HepG2 (cell line): ENCODE results near the gene WNT7B. TPM values are rescaled to one million over a fixed set of nuclear protein-coding genes. Genes with fewer than 3 reads are reported as not detected.
A peak's percentile ranks its signal among the peaks of the same experiment; 100 is the strongest.

Experiments used
- AGO1 ChIP-seq: fragments of 200-400 bp; formaldehyde crosslinking; IDR thresholded peaks from 2 replicates; pipeline ENCODE4 v1.6.1; 2017; ENCODE audit warnings: mild to moderate bottlenecking, low read depth, low read length, moderate library complexity; ENCODE audit not compliant: poor library complexity, severe bottlenecking
- DMAP1 ChIP-seq: IDR thresholded peaks from 2 replicates; pipeline ENCODE4 v1.6.1; 2016
- HOXA5 ChIP-seq: sonication (generic); formaldehyde crosslinking; IDR thresholded peaks from 2 replicates; pipeline ENCODE4 v1.4.0; 2020; ENCODE audit warnings: missing genetic modification reagents
- KAT7 ChIP-seq: IDR thresholded peaks from 2 replicates; pipeline ENCODE4 v1.6.1; 2018; ENCODE audit warnings: borderline replicate concordance, missing compliant biosample characterization
- KAT8 ChIP-seq: IDR thresholded peaks from 2 replicates; pipeline ENCODE4 v1.6.1; 2016; ENCODE audit warnings: missing genetic modification reagents, missing compliant biosample characterization
- PAF1 ChIP-seq: IDR thresholded peaks from 2 replicates; pipeline ENCODE4 v1.6.1; 2016; ENCODE audit warnings: missing genetic modification reagents, missing compliant biosample characterization
- PITX1 ChIP-seq: sonication (generic); formaldehyde crosslinking; IDR thresholded peaks from 2 replicates; pipeline ENCODE4 v1.5.1; 2020; ENCODE audit warnings: mild to moderate bottlenecking, missing genetic modification reagents
- RXRA ChIP-seq: sonication (generic); formaldehyde crosslinking; IDR thresholded peaks from 2 replicates; pipeline ENCODE4 v1.5.1; 2020; ENCODE audit warnings: missing genetic modification reagents
- SOX13 ChIP-seq, 3 experiments: fragments of 450-650 bp in 1 of 3; sonication (generic) in 1 of 3; formaldehyde crosslinking in 1 of 3; IDR thresholded peaks in 2 of 3; conservative IDR thresholded peaks in 1 of 3; 2 replicates each; pipeline versions ENCODE4 v1.5.0 to v1.6.1; 2016 to 2020; ENCODE audit warnings: antibody characterized with exemption in 1 of 3, mild to moderate bottlenecking in 1 of 3, missing compliant biosample characterization in 1 of 3, missing genetic modification reagents in 1 of 3, moderate library complexity in 1 of 3
- TFDP2 ChIP-seq: sonication (generic); formaldehyde crosslinking; IDR thresholded peaks from 2 replicates; pipeline ENCODE4 v1.4.0; 2020; ENCODE audit warnings: missing genetic modification reagents
- YY1 ChIP-seq: IDR thresholded peaks from 2 replicates; pipeline ENCODE4 v1.6.1; 2011; ENCODE audit warnings: low read length, low read depth, moderate library complexity, mild to moderate bottlenecking; ENCODE audit not compliant: insufficient read depth, insufficient replicate concordance
- ZBTB40 ChIP-seq, 2 experiments: fragments of 450-650 bp in 1 of 2; sonication (generic) in 1 of 2; formaldehyde crosslinking in 1 of 2; IDR thresholded peaks; 2 replicates each; pipeline versions ENCODE4 v1.6.1 to v1.8.0; 2016 to 2022; ENCODE audit warnings: antibody characterized with exemption in 1 of 2, mild to moderate bottlenecking in 1 of 2, missing genetic modification reagents in 1 of 2
- ZNF224 ChIP-seq: sonication (generic); formaldehyde crosslinking; IDR thresholded peaks from 2 replicates; pipeline ENCODE4 v1.5.0; 2020; ENCODE audit warnings: mild to moderate bottlenecking, missing genetic modification reagents
- ZNF232 ChIP-seq: sonication (generic); formaldehyde crosslinking; IDR thresholded peaks from 2 replicates; pipeline ENCODE4 v1.4.0; 2020; ENCODE audit warnings: missing genetic modification reagents, borderline replicate concordance
- ZNF724P ChIP-seq: sonication (generic); formaldehyde crosslinking; IDR thresholded peaks from 2 replicates; pipeline ENCODE4 v1.8.0; 2022; ENCODE audit warnings: missing genetic modification reagents, borderline replicate concordance
- polyA plus RNA-seq, 8 experiments: library from polyadenylated mRNA; depleted of rRNA in 3 of 8; stranded (reverse) in 7 of 8; unstranded in 1 of 8; fragments of >200 nt; fragmentation: Illumina TruSeq in 4 of 8; extraction: Trizol in 4 of 8; gene quantifications; 2 replicates each; pipeline versions ENCODE4 v1.2.1 to v1.2.3, GENCODE V29; 2011 to 2016; ENCODE audit warnings: low read depth in 4 of 8, missing spikeins in 1 of 8, mixed read lengths in 1 of 8; ENCODE audit not compliant: insufficient read depth in 1 of 8
- total RNA-seq, 5 experiments: library from RNA; depleted of rRNA; stranded (reverse); fragments of >200 nt; fragmentation: Illumina TruSeq; extraction: Trizol; gene quantifications; 2 replicates each; pipeline ENCODE4 v1.2.3, GENCODE V29; 2016; ENCODE audit warnings: low read depth in 1 of 5

WNT7B gene
- total and polyA plus RNA-seq, 2 of the 13 experiments (the other 11 are each of a cell fraction or from before 2014, with no cell fraction given), result 0.09 TPM; not detected in 1

GRCh38 chr22:46013460-46014416, 36.8 kb upstream of the WNT7B start (continued):
- peak; percentile 75; the same call in 1 of the 2 replicates for TF ChIP-seq RXRA (CRISPR knock-in tag)
- TF ChIP-seq SOX13 (IDR thresholded peaks at IDR 0.05), result no peak
- peak in 1 of 2 experiments; percentile 31; a peak in 1 of 4 replicates for TF ChIP-seq SOX13 (CRISPR knock-in tag; conservative IDR thresholded peaks at IDR 0.05 in 1 of 2, IDR thresholded peaks at IDR 0.05 in 1 of 2)
- TF ChIP-seq TFDP2 (CRISPR knock-in tag), result peak; percentile 55
- TF ChIP-seq ZBTB40 (IDR thresholded peaks at IDR 0.05), result no peak
- TF ChIP-seq ZBTB40 (CRISPR knock-in tag; IDR thresholded peaks at IDR 0.05), result peak; percentile 45; the same call in 1 of the 2 replicates
- TF ChIP-seq YY1, result peak; percentile 51
- TF ChIP-seq ZNF724P, result peak; percentile 79; the same call in 1 of the 2 replicates
- peak; percentile 76; the same call in 1 of the 2 replicates for TF ChIP-seq DMAP1 (CRISPR knock-in tag)
- TF ChIP-seq AGO1, result peak; percentile 26
- peak; percentile 64; the same call in 1 of the 2 replicates for TF ChIP-seq HOXA5 (CRISPR knock-in tag)
- peak; percentile 86 for TF ChIP-seq KAT8 (CRISPR knock-in tag)
- 0 out of 2 replicates have a peak, but pooled peaks have one; percentile 72 for TF ChIP-seq ZNF224
- peak; percentile 45; the same call in 1 of the 2 replicates for TF ChIP-seq PITX1
- TF ChIP-seq KAT7, result peak; percentile 50; the same call in 1 of the 2 replicates
- TF ChIP-seq ZNF232 (CRISPR knock-in tag), result peak; percentile 50; the same call in 1 of the 2 replicates
- no peak for TF ChIP-seq PAF1 (CRISPR knock-in tag)
